GM12878 (cell line): Measurements from ENCODE around the gene MYD88. TPM values are rescaled to one million over a fixed set of nuclear protein-coding genes. Genes with fewer than 3 reads are reported as not detected.

Experiments used
- ATAC-seq: fragments of 200-7000 bp; cut with Tn5 transposase; 3 replicates; pipeline ENCODE4 v1.9.1; 2020; ENCODE audit warnings: mild to moderate bottlenecking, moderate library complexity
- Bru-seq: library from RNA; stranded (reverse); fragments of 400-500 nt; gene quantifications from one replicate; lab custom pipeline; 2021; lab: Mats Ljungman, UMichigan
- BruChase-seq, 2 experiments: library from RNA; stranded (reverse); fragments of 400-500 nt; gene quantifications; one replicate each; lab custom pipeline; 2021; lab: Mats Ljungman, UMichigan
- BruUV-seq: library from RNA; stranded (reverse); fragments of 400-500 nt; replicated peaks from 2 replicates; lab custom pipeline; 2021; lab: Mats Ljungman, UMichigan
- CTCF ChIA-PET: fragments of 300-600 bp; sonication (Branson Sonifier 250); formaldehyde crosslinking; extraction: SDS; loops from one replicate; lab custom pipeline; 2021; ENCODE audit warnings: inconsistent platforms; lab: Yijun Ruan, JAX
- POLR2A ChIA-PET: fragments of 350-600 bp; formaldehyde crosslinking; extraction: SDS; loops from one replicate; lab custom pipeline; 2021; ENCODE audit warnings: inconsistent platforms; lab: Charles Lee
- RAD21 ChIA-PET: fragments of 300-600 bp; sonication (Branson Sonifier 250); formaldehyde crosslinking; loops from one replicate; lab custom pipeline; 2023; ENCODE audit warnings: antibody characterized with exemption; ENCODE audit not compliant: unreplicated experiment; lab: Charles Lee
- SMC1A ChIA-PET: fragments of 300-600 bp; sonication (Branson Sonifier 250); formaldehyde crosslinking; loops from one replicate; lab custom pipeline; 2023; ENCODE audit not compliant: unreplicated experiment, uncharacterized antibody; lab: Charles Lee
- DNase-seq: peaks from one replicate; pipeline ENCODE4 v3.0.0-alpha.2; 2011; ENCODE audit warnings: low read depth, low spot score
- FAIRE-seq: peaks from 3 replicates; lab custom pipeline; 2011; peaks lifted over from hg19 to GRCh38; lab: Jason Lieb, UNC
- H2AFZ ChIP-seq: 2 replicates; pipeline ENCODE4 v1.6.0; 2011; ENCODE audit warnings: low read depth, low read length, control low read depth; ENCODE audit not compliant: control insufficient read depth
- H3K27ac ChIP-seq: 2 replicates; pipeline ENCODE4 v1.5.1; 2011; ENCODE audit warnings: control low read depth; ENCODE audit not compliant: control insufficient read depth, insufficient read depth
- H3K27me3 ChIP-seq, 2 experiments: replicated peaks in 1 of 2; 2 replicates each; pipeline versions ENCODE4 v1.6.0 to v1.6.1; 2011; ENCODE audit warnings: low read length in 1 of 2; ENCODE audit not compliant: control insufficient read depth in 2 of 2, insufficient read depth in 2 of 2
- H3K36me3 ChIP-seq, 2 experiments: 2 replicates each; pipeline ENCODE4 v1.5.1; 2011; ENCODE audit warnings: low read length in 1 of 2; ENCODE audit not compliant: control insufficient read depth in 2 of 2, insufficient read depth in 2 of 2
- H3K4me1 ChIP-seq: 2 replicates; pipeline ENCODE4 v1.6.1; 2011; ENCODE audit warnings: mild to moderate bottlenecking, low read length, moderate library complexity, mixed read lengths; ENCODE audit not compliant: control insufficient read depth, insufficient read depth
- H3K4me2 ChIP-seq: 2 replicates; pipeline ENCODE4 v1.6.0; 2011; ENCODE audit warnings: control low read depth; ENCODE audit not compliant: control insufficient read depth, insufficient read depth
- H3K4me3 ChIP-seq: fragments of 200-600 bp; sonication (generic); 2 replicates; pipeline ENCODE4 v1.5.1; 2016
- H3K79me2 ChIP-seq: 2 replicates; pipeline ENCODE4 v1.6.0; 2011; ENCODE audit warnings: low read length; ENCODE audit not compliant: control insufficient read depth, insufficient read depth
- H3K9ac ChIP-seq: 2 replicates; pipeline ENCODE4 v1.8.0; 2011; ENCODE audit warnings: low read length, control low read depth, mixed read lengths; ENCODE audit not compliant: control insufficient read depth, insufficient read depth
- H3K9me3 ChIP-seq: replicated peaks from 3 replicates; pipeline ENCODE4 v1.5.1; 2011; ENCODE audit warnings: mild to moderate bottlenecking, low read length; ENCODE audit not compliant: control insufficient read depth, insufficient read depth
- H4K20me1 ChIP-seq: 2 replicates; pipeline ENCODE4 v1.6.0; 2011; ENCODE audit not compliant: control insufficient read depth, insufficient read depth
- HDAC2 ChIP-seq: fragments of 200-600 bp; sonication (generic); IDR thresholded peaks from 2 replicates; pipeline ENCODE4 v1.6.1; 2017
- KLF5 ChIP-seq: fragments of 450-650 bp; IDR thresholded peaks from 2 replicates; pipeline ENCODE4 v1.6.1; 2014; ENCODE audit warnings: mild to moderate bottlenecking; ENCODE audit not compliant: partially characterized antibody
- MTA3 ChIP-seq: IDR thresholded peaks from 2 replicates; pipeline ENCODE4 v1.6.1; 2012; ENCODE audit warnings: low read length, inconsistent platforms, borderline replicate concordance
- NFIC ChIP-seq: IDR thresholded peaks from 2 replicates; pipeline ENCODE4 v1.6.1; 2012; ENCODE audit warnings: low read depth, mild to moderate bottlenecking, inconsistent platforms, low read length, moderate library complexity
- NFXL1 ChIP-seq: fragments of 450-650 bp; IDR thresholded peaks from 2 replicates; pipeline ENCODE4 v1.6.1; 2017; ENCODE audit warnings: antibody characterized with exemption, mild to moderate bottlenecking, borderline replicate concordance
- RB1 ChIP-seq: fragments of 450-650 bp; formaldehyde crosslinking; IDR thresholded peaks from 2 replicates; pipeline ENCODE4 v1.6.1; 2017; ENCODE audit warnings: mild to moderate bottlenecking, borderline replicate concordance
- WRNIP1 ChIP-seq: IDR thresholded peaks from 2 replicates; pipeline ENCODE4 v1.6.1; 2011; ENCODE audit warnings: low read depth, low read length, improper control_type of control experiment, borderline replicate concordance
- WGBS: methylation state at CpG from one replicate; pipeline ENCODE4 v1.1.6; 2016; ENCODE audit warnings: low lambda C conversion rate; ENCODE audit not compliant: insufficient replicate concordance, insufficient coverage; ENCODE audit errors: missing lambda C conversion rate; 5-methylcytosine and 5-hydroxymethylcytosine counted together
- in situ Hi-C: fragments of 300-500 bp; cut with MboI; formaldehyde crosslinking; loops from 9 replicates; pipeline ENCODE4 v1.14.3; 2018; ENCODE audit warnings: mixed read lengths
- intact Hi-C: fragments of 100-400 bp; cut with micrococcal nuclease; formaldehyde crosslinking; loops from one replicate; pipeline ENCODE4 v1.14.2; 2022; ENCODE audit not compliant: unreplicated experiment
- long read RNA-seq, 2 experiments: library from polyadenylated mRNA; unstranded; transcript quantifications; one replicate each; pipeline ENCODE4 v2.0.0, GENCODE V29; 2019 to 2020
- polyA minus RNA-seq, 3 experiments: library from RNA; depleted of rRNA, polyadenylated mRNA; stranded (reverse); fragments of >200 nt; gene quantifications; 2 replicates each; pipeline ENCODE4 v1.2.3, GENCODE V29; 2011
- polyA plus RNA-seq, 11 experiments: library from polyadenylated mRNA; depleted of rRNA in 4 of 11; unstranded in 6 of 11; stranded (reverse) in 5 of 11; fragments of >200 nt; fragmentation: Nextera tagmentation in 4 of 11; fragmentation: Illumina TruSeq in 1 of 11; extraction: Ambion mirVana in 4 of 11; extraction: Trizol in 1 of 11; gene quantifications; 1 replicate in 1 of 11; 2 replicates in 10 of 11; pipeline versions ENCODE4 v1.2.1 to v1.2.3, GENCODE V29; 2011 to 2016; ENCODE audit warnings: inconsistent platforms in 2 of 11, missing spikeins in 2 of 11, low read depth in 1 of 11
- total RNA-seq, 4 experiments: library from RNA; depleted of rRNA in 3 of 4; stranded (reverse); fragments of >200 nt in 3 of 4; fragmentation: Illumina TruSeq in 1 of 4; extraction: Trizol in 1 of 4; gene quantifications; 2 replicates each; pipeline versions ENCODE4 v1.2.1 to v1.2.3, GENCODE V29; 2013 to 2021
- TF ChIP-seq, protein P1 (sequence below): fragments of 150-350 bp; IDR thresholded peaks from 2 replicates; pipeline ENCODE4 v1.6.1; 2016; ENCODE audit warnings: low read depth, low read length
- TF ChIP-seq, protein P2 (sequence below): IDR thresholded peaks from 2 replicates; pipeline ENCODE4 v1.6.1; 2011; ENCODE audit warnings: low read depth, low read length, improper control_type of control experiment, borderline replicate concordance
- TF ChIP-seq, protein P3 (sequence below): fragments of 450-650 bp; IDR thresholded peaks from 2 replicates; pipeline ENCODE4 v1.6.1; 2017; ENCODE audit warnings: low read depth, mild to moderate bottlenecking, moderate library complexity

The MYD88 gene
- 12.8 and 14.6 TPM in 2 replicates for total RNA-seq (2013; cell fraction: nucleolus; rRNA removed)
- total RNA-seq (2014; rRNA removed) = 28.7 and 38.6 TPM in 2 replicates
- 5.5 and 6.2 TPM in 2 replicates for total RNA-seq (2014; rRNA removed; fragmentation: Illumina TruSeq; extraction: Trizol)
- 65.6 and 67.7 TPM in 2 replicates for total RNA-seq (2021)
- 37.6 TPM for polyA plus RNA-seq (2011; ENCODE audit: low read depth)
- polyA plus RNA-seq (2011; rRNA removed) = 41.6 and 61.7 TPM in 2 replicates
- polyA plus RNA-seq (2011; cell fraction: cytosol; rRNA removed) = 93.6 and 108 TPM in 2 replicates
- polyA plus RNA-seq (2011; cell fraction: nucleus; rRNA removed) = 83.5 and 84.2 TPM in 2 replicates
- polyA plus RNA-seq (2012) = 39.3 and 44.4 TPM in 2 replicates
- 83.0 and 84.8 TPM in 2 replicates for polyA plus RNA-seq (2014; fragmentation: Illumina TruSeq; extraction: Trizol)
- 10 to 100 TPM; 37.6 to 82.0 TPM for polyA plus RNA-seq (2014; fragmentation: Nextera tagmentation; extraction: Ambion mirVana)
- polyA plus RNA-seq (2014; rRNA removed) = 80.2 and 96.7 TPM in 2 replicates
- 10 to 100 TPM; 69.4 to 83.4 TPM for polyA plus RNA-seq (2016; fragmentation: Nextera tagmentation; extraction: Ambion mirVana)
- 82.8 and 102 TPM in 2 replicates for polyA minus RNA-seq (2011; rRNA and poly(A)+ RNA removed)
- polyA minus RNA-seq (2011; cell fraction: cytosol; rRNA and poly(A)+ RNA removed) = 29.2 and 32.2 TPM in 2 replicates
- 38.7 and 48.3 TPM in 2 replicates for polyA minus RNA-seq (2011; cell fraction: nucleus; rRNA and poly(A)+ RNA removed)
- percentile 79 among the genes with signal in this experiment for Bru-seq, nascent RNA
- percentile 84 among the genes with signal in this experiment for BruChase-seq, experiment 1, labeled RNA remaining after a 6-hour chase
- percentile 92 among the genes with signal in this experiment for BruChase-seq, experiment 2, labeled RNA remaining after a 2-hour chase
- long read RNA-seq, experiment 1, transcript MYD88-201 (5 exons, 2,850 nt) = major isoform, 33 of 45 reads
- long read RNA-seq, experiment 1, partial matches to known transcripts = 0 of 45 reads
- long read RNA-seq, experiment 1, other reads (novel, unspliced or antisense) = 8 of 45 reads
- long read RNA-seq, experiment 2, transcript MYD88-201 (5 exons, 2,850 nt) = major isoform, 61 of 110 reads
- long read RNA-seq, experiment 2, partial matches to known transcripts = 34 of 110 reads
- long read RNA-seq, experiment 2, other reads (novel, unspliced or antisense) = 9 of 110 reads

DNA sequence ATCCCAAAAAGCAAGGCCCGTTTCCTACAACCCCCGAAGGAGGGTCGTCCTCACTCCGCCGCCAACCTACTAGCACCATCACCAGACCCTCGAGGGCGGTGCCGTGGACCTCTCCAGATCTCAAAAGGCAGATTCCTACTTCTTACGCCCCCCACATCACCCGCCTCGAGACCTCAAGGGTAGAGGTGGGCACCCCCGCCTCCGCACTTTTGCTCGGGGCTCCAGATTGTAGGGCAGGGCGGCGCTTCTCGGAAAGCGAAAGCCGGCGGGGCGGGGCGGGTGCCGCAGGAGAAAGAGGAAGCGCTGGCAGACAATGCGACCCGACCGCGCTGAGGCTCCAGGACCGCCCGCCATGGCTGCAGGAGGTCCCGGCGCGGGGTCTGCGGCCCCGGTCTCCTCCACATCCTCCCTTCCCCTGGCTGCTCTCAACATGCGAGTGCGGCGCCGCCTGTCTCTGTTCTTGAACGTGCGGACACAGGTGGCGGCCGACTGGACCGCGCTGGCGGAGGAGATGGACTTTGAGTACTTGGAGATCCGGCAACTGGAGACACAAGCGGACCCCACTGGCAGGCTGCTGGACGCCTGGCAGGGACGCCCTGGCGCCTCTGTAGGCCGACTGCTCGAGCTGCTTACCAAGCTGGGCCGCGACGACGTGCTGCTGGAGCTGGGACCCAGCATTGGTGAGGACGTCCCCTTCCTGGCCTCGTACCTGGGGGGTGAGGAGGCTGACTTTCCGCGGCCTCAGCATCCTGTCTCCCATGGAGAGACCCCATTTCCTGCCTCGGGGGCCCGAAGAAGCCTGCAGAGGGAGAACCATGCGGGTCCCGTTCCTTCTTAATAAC is at the start of gene MYD88:
Gene MYD88 (plus strand): TSS at position 313 of the 842 bp plus-strand sequence. CDS start 40 bp downstream, at position 353.
- Histone ChIP-seq H3K36me3 (peaks cover 0 to 15% of the 10 kb centered on the region in 2 experiments; a peak in 2 of 4 replicates), H3K9ac (peak within 1 kb of the TSS; percentile 94), H3K4me2 (peak within 1 kb of the TSS; percentile 100), H3K4me3 (peak within 1 kb of the TSS; percentile 98), H4K20me1 (no peaks in the 10 kb centered on the region), H2AFZ (peak within 1 kb of the TSS; percentile 72), H3K27ac (peak within 1 kb of the TSS; percentile 99), H3K79me2 (peaks cover 65% of the 10 kb centered on the region), H3K4me1 (peaks cover 29% of the 10 kb centered on the region), H3K9me3 (no peaks in the 10 kb centered on the region; the same call in 2 of the 3 replicates), H3K27me3 (no peaks in the 10 kb centered on the region)
- SMC1A ChIA-PET = interaction anchor here (1.1 to 8.2 kb wide), 4 partner anchors 16 to 140 kb away, joined by 3 to 92 read pairs (median 54); partner anchors contain the start of gene OXSR1
- BruUV-seq = no TSS peak
- RAD21 ChIA-PET = interaction anchor here (5.0 kb wide), 1 partner anchor 26 kb away, joined by 62 read pairs; the partner anchor contains the start of gene OXSR1
- POLR2A ChIA-PET = interaction anchor here (1.0 to 8.8 kb wide), 9 partner anchors 10 to 208 kb away, joined by 3 to 146 read pairs (median 12); partner anchors contain the start of genes OXSR1 and XYLB
- CTCF ChIA-PET = interaction anchor here (0.9 to 8.2 kb wide), 5 partner anchors 15 to 205 kb away, joined by 3 to 74 read pairs (median 3); partner anchors contain the start of gene OXSR1
- FAIRE-seq (no peak), DNase-seq (no peak), ATAC-seq (peak; percentile 74)
- under 1% methylated on average over 62 of the region's 65 CpGs for WGBS
- intact Hi-C loops (loop anchor here (1.0 to 5.0 kb wide), 2 partner anchors 27 to 74 kb away; partner anchors contain the start of gene OXSR1), in situ Hi-C loops (no loop called here)
- no peak for TF ChIP-seq WRNIP1
- TF ChIP-seq KLF5 = peak; percentile 33
- TF ChIP-seq NFIC = no peak
- TF ChIP-seq NFXL1 = no peak
- TF ChIP-seq, protein P1, sequence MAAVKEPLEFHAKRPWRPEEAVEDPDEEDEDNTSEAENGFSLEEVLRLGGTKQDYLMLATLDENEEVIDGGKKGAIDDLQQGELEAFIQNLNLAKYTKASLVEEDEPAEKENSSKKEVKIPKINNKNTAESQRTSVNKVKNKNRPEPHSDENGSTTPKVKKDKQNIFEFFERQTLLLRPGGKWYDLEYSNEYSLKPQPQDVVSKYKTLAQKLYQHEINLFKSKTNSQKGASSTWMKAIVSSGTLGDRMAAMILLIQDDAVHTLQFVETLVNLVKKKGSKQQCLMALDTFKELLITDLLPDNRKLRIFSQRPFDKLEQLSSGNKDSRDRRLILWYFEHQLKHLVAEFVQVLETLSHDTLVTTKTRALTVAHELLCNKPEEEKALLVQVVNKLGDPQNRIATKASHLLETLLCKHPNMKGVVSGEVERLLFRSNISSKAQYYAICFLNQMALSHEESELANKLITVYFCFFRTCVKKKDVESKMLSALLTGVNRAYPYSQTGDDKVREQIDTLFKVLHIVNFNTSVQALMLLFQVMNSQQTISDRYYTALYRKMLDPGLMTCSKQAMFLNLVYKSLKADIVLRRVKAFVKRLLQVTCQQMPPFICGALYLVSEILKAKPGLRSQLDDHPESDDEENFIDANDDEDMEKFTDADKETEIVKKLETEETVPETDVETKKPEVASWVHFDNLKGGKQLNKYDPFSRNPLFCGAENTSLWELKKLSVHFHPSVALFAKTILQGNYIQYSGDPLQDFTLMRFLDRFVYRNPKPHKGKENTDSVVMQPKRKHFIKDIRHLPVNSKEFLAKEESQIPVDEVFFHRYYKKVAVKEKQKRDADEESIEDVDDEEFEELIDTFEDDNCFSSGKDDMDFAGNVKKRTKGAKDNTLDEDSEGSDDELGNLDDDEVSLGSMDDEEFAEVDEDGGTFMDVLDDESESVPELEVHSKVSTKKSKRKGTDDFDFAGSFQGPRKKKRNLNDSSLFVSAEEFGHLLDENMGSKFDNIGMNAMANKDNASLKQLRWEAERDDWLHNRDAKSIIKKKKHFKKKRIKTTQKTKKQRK = no peak
- TF ChIP-seq MTA3 = no peak
- TF ChIP-seq, protein P2, sequence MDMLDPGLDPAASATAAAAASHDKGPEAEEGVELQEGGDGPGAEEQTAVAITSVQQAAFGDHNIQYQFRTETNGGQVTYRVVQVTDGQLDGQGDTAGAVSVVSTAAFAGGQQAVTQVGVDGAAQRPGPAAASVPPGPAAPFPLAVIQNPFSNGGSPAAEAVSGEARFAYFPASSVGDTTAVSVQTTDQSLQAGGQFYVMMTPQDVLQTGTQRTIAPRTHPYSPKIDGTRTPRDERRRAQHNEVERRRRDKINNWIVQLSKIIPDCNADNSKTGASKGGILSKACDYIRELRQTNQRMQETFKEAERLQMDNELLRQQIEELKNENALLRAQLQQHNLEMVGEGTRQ = no peak
- TF ChIP-seq, protein P3, sequence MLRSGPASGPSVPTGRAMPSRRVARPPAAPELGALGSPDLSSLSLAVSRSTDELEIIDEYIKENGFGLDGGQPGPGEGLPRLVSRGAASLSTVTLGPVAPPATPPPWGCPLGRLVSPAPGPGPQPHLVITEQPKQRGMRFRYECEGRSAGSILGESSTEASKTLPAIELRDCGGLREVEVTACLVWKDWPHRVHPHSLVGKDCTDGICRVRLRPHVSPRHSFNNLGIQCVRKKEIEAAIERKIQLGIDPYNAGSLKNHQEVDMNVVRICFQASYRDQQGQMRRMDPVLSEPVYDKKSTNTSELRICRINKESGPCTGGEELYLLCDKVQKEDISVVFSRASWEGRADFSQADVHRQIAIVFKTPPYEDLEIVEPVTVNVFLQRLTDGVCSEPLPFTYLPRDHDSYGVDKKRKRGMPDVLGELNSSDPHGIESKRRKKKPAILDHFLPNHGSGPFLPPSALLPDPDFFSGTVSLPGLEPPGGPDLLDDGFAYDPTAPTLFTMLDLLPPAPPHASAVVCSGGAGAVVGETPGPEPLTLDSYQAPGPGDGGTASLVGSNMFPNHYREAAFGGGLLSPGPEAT = no peak; the same call in 1 of the 2 replicates
- TF ChIP-seq RB1 = peak; percentile 33; the same call in 1 of the 2 replicates
- no peak for TF ChIP-seq HDAC2
